Measurements from ENCODE around the gene KRT1. TPM values are rescaled to one million over a fixed set of nuclear protein-coding genes. Genes with fewer than 3 reads are reported as not detected.

The KRT1 gene
- total RNA-seq, 1 donor from 2014 or later: not detected

DNA sequence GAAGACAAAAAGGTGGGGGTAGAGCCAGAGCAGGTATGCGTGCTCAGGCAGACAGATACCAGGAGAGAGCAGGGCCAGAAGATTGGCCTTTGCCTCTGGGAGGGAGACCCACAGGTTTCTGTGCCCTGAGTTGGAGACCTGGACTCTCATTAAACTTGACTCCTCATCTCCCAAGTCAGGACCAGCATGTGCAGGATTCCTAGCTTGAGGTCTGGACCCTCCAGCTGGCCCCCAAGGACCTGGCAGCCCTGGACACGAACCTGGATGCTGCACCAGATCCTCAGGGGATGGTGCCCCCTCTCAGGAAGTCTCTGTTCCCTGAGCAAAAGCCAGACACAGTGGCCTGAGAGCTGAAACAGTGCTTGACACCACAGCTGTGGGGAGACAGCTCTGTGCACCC, 51.4 kb downstream of the KRT1 start:
- Histone ChIP-seq H3K9me3 (ENCODE audit: insufficient read depth, low read depth, low read length) (no peaks in the 10 kb centered on the region), H3K4me1 (ENCODE audit: insufficient read depth, low read length) (no peaks in the 10 kb centered on the region), H3K4me3 (ENCODE audit: insufficient read depth, low read depth, low read length) (no peak overlapping the region), H3K27ac (ENCODE audit: low read depth, low read length) (no peak overlapping the region), H2AFZ (ENCODE audit: low read depth, low read length) (no peak overlapping the region), H3K27me3 (ENCODE audit: insufficient read depth, low read length) (peaks cover 26% of the 10 kb centered on the region), H4K20me1 (ENCODE audit: insufficient read depth, low read length) (no peaks in the 10 kb centered on the region), H3K9ac (ENCODE audit: low read length) (no peak overlapping the region), H3K4me2 (ENCODE audit: low read length) (no peak overlapping the region), H3K36me3 (ENCODE audit: insufficient read depth, low read length) (no peaks in the 10 kb centered on the region), H3K79me2 (ENCODE audit: insufficient read depth, low read length) (no peaks in the 10 kb centered on the region)
- Mint-ChIP-seq H3K9me3 (ENCODE audit: unreplicated experiment) (no peaks in the 10 kb centered on the region), H3K27me3 (ENCODE audit: low read depth, unreplicated experiment) (peaks cover 70% of the 10 kb centered on the region), H3K4me1 (ENCODE audit: low read depth, unreplicated experiment) (no peaks in the 10 kb centered on the region), H3K36me3 (ENCODE audit: low read depth, unreplicated experiment) (peaks cover 2% of the 10 kb centered on the region), H3K27ac (ENCODE audit: unreplicated experiment) (no peak overlapping the region), H3K4me3 (ENCODE audit: unreplicated experiment) (no peak overlapping the region)
- no peak for TF ChIP-seq EZH2 (IDR thresholded peaks at IDR 0.05; ENCODE audit: insufficient read depth, low read length)
- TF ChIP-seq, protein P1, sequence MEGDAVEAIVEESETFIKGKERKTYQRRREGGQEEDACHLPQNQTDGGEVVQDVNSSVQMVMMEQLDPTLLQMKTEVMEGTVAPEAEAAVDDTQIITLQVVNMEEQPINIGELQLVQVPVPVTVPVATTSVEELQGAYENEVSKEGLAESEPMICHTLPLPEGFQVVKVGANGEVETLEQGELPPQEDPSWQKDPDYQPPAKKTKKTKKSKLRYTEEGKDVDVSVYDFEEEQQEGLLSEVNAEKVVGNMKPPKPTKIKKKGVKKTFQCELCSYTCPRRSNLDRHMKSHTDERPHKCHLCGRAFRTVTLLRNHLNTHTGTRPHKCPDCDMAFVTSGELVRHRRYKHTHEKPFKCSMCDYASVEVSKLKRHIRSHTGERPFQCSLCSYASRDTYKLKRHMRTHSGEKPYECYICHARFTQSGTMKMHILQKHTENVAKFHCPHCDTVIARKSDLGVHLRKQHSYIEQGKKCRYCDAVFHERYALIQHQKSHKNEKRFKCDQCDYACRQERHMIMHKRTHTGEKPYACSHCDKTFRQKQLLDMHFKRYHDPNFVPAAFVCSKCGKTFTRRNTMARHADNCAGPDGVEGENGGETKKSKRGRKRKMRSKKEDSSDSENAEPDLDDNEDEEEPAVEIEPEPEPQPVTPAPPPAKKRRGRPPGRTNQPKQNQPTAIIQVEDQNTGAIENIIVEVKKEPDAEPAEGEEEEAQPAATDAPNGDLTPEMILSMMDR (IDR thresholded peaks at IDR 0.05; ENCODE audit: insufficient read depth, low read depth, low read length): no peak
- FAIRE-seq (no peak), DNase-seq (ENCODE audit: low read depth) (no peak)

DNA sequence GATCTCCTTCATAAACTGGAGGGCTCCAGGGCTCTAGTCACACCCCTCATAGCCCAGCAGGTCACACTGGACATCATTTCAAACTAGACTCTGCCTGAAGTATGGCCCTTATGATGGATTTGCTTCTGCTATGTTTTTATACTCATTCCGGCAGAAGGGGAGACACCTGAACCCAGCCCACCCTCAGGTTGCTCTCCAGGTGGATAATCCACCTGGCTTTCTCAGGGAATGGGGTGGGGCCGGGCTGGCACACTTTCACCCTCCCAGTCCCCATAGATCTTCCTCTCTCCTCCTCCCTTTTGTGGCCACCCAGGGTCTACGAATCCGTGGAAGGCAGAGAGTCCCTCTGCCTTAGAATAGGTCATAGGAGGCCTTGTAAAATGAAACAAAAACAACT, 52.1 kb downstream of the KRT1 start:
- FAIRE-seq: no peak
- Histone ChIP-seq H2AFZ (ENCODE audit: low read depth, low read length) (no peak overlapping the region), H3K4me2 (ENCODE audit: low read length) (no peak overlapping the region), H3K36me3 (ENCODE audit: insufficient read depth, low read length) (no peaks in the 10 kb centered on the region), H3K79me2 (ENCODE audit: insufficient read depth, low read length) (no peaks in the 10 kb centered on the region), H3K4me3 (ENCODE audit: insufficient read depth, low read depth, low read length) (no peak overlapping the region), H4K20me1 (ENCODE audit: insufficient read depth, low read length) (no peaks in the 10 kb centered on the region), H3K9me3 (ENCODE audit: insufficient read depth, low read depth, low read length) (no peaks in the 10 kb centered on the region), H3K27ac (ENCODE audit: low read depth, low read length) (no peak overlapping the region), H3K27me3 (ENCODE audit: insufficient read depth, low read length) (peaks cover 23% of the 10 kb centered on the region), H3K9ac (ENCODE audit: low read length) (no peak overlapping the region), H3K4me1 (ENCODE audit: insufficient read depth, low read length) (no peaks in the 10 kb centered on the region)
- Mint-ChIP-seq H3K4me3 (ENCODE audit: unreplicated experiment) (no peak overlapping the region), H3K27me3 (ENCODE audit: low read depth, unreplicated experiment) (peaks cover 64% of the 10 kb centered on the region), H3K36me3 (ENCODE audit: low read depth, unreplicated experiment) (peaks cover 2% of the 10 kb centered on the region), H3K4me1 (ENCODE audit: low read depth, unreplicated experiment) (no peaks in the 10 kb centered on the region), H3K27ac (ENCODE audit: unreplicated experiment) (no peak overlapping the region), H3K9me3 (ENCODE audit: unreplicated experiment) (no peaks in the 10 kb centered on the region)
- DNase-seq (ENCODE audit: low read depth): no peak
- TF ChIP-seq EZH2 (IDR thresholded peaks at IDR 0.05; ENCODE audit: insufficient read depth, low read length): no peak
- TF ChIP-seq, protein P1 (IDR thresholded peaks at IDR 0.05; ENCODE audit: insufficient read depth, low read depth, low read length): no peak

DNA sequence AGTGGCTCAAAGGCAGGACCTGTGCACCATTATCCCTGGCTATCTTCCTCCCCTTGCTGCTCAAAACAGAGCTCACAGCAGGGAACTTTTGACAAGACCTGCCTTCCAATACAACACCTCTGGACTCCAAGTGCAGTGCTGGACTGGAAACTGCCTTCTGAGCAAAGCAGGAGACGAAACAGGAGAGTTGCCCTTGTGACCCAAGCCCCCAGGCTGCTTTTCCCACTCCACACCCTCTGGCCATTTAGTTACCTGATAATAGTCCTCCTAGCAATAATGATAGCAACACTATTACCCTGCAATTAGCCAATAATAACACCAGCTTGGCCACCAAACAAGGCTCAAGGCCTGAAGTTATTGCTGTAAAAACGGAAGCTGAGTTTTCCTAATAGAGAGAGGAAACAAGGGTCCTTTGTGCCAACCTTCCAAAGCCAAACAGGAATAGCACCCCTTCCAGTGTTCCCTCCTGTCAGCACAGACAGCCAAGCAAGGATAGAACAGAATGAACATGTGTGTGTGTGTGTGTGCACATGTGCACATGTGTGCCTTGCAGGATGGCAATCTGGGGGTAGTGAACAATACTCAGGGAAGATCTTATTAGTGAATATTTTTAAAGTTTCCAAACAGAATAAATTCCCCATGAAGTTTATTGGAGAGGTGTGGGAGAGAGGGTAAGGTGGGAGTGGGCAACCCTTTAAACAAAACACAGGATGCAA, 52.7 kb downstream of the KRT1 start:
- Mint-ChIP-seq H3K27ac (ENCODE audit: unreplicated experiment) (no peak overlapping the region), H3K9me3 (ENCODE audit: unreplicated experiment) (no peaks in the 10 kb centered on the region), H3K27me3 (ENCODE audit: low read depth, unreplicated experiment) (peaks cover 59% of the 10 kb centered on the region), H3K36me3 (ENCODE audit: low read depth, unreplicated experiment) (no peaks in the 10 kb centered on the region), H3K4me1 (ENCODE audit: low read depth, unreplicated experiment) (no peaks in the 10 kb centered on the region), H3K4me3 (ENCODE audit: unreplicated experiment) (no peak overlapping the region)
- no peak for TF ChIP-seq EZH2 (IDR thresholded peaks at IDR 0.05; ENCODE audit: insufficient read depth, low read length)
- TF ChIP-seq, protein P1 (IDR thresholded peaks at IDR 0.05; ENCODE audit: insufficient read depth, low read depth, low read length): no peak
- no peak overlapping the region for H3K27ac ChIP-seq (ENCODE audit: low read depth, low read length)
- H4K20me1 ChIP-seq (ENCODE audit: insufficient read depth, low read length): no peaks in the 10 kb centered on the region
- no peak overlapping the region for H3K9ac ChIP-seq (ENCODE audit: low read length)
- no peaks in the 10 kb centered on the region for H3K79me2 ChIP-seq (ENCODE audit: insufficient read depth, low read length)
- H2AFZ ChIP-seq (ENCODE audit: low read depth, low read length): no peak overlapping the region
- no peaks in the 10 kb centered on the region for H3K36me3 ChIP-seq (ENCODE audit: insufficient read depth, low read length)
- H3K9me3 ChIP-seq (ENCODE audit: insufficient read depth, low read depth, low read length): no peaks in the 10 kb centered on the region
- H3K4me3 ChIP-seq (ENCODE audit: insufficient read depth, low read depth, low read length): no peak overlapping the region
- no peak for DNase-seq (ENCODE audit: low read depth)
- peaks cover 23% of the 10 kb centered on the region for H3K27me3 ChIP-seq (ENCODE audit: insufficient read depth, low read length)
- H3K4me2 ChIP-seq (ENCODE audit: low read length): no peak overlapping the region
- no peak for FAIRE-seq
- H3K4me1 ChIP-seq (ENCODE audit: insufficient read depth, low read length): no peaks in the 10 kb centered on the region

Measured in astrocyte (in vitro differentiated cells and primary cell).